ENCODE results near the gene SLC14A1.

SLC14A1 gene

DNA sequence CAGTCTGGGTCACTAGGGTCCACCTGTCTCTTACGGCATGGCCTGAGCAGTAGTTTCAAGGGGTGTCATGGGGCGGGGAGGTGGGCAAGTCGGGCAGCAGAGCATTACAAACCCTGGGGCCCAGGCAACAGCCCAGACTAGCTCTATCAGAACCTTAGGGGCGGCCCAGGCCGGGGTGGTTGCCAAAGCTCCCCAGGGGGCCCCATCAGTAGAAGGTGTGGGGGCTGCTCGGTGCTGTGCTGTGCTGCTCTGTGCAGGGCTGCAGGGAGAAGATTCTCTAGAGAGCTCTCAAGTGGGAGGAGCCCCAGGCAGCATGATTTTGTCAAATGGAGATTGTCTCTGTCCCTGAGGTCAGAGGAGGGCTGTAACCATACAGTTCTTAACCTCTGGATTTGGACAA is 36.4 kb upstream of the SLC14A1 start:
- TF ChIP-seq POLR2AphosphoS5 (IDR thresholded peaks at IDR 0.05; ENCODE audit: low read depth, low read length) (no peak), FOXP2 (optimal IDR thresholded peaks at IDR 0.05; ENCODE audit: borderline replicate concordance, extremely low read depth, extremely low read length, insufficient read depth) (no peak), REST (IDR thresholded peaks at IDR 0.05; ENCODE audit: insufficient read depth in 1 of 2, low read depth in 2 of 2, low read length in 2 of 2) (no peak), SIN3A (IDR thresholded peaks at IDR 0.05; ENCODE audit: borderline replicate concordance, insufficient read depth, low read length) (no peak), TAF1 (IDR thresholded peaks at IDR 0.05; ENCODE audit: borderline replicate concordance, insufficient read depth, low read length) (no peak)

- TF ChIP-seq TAF1 (IDR thresholded peaks at IDR 0.05; ENCODE audit: borderline replicate concordance, insufficient read depth, low read length) (no peak), POLR2AphosphoS5 (IDR thresholded peaks at IDR 0.05; ENCODE audit: low read depth, low read length) (no peak), REST (IDR thresholded peaks at IDR 0.05; ENCODE audit: insufficient read depth in 1 of 2, low read depth in 2 of 2, low read length in 2 of 2) (no peak), SIN3A (IDR thresholded peaks at IDR 0.05; ENCODE audit: borderline replicate concordance, insufficient read depth, low read length) (no peak), FOXP2 (optimal IDR thresholded peaks at IDR 0.05; ENCODE audit: borderline replicate concordance, extremely low read depth, extremely low read length, insufficient read depth) (no peak)
Measured at GRCh38 chr18:45688113-45688512, 35.9 kb upstream of the SLC14A1 start.

- TF ChIP-seq SIN3A (IDR thresholded peaks at IDR 0.05; ENCODE audit: borderline replicate concordance, insufficient read depth, low read length) (no peak), POLR2AphosphoS5 (IDR thresholded peaks at IDR 0.05; ENCODE audit: low read depth, low read length) (no peak), REST (IDR thresholded peaks at IDR 0.05; ENCODE audit: insufficient read depth in 1 of 2, low read depth in 2 of 2, low read length in 2 of 2) (no peak), TAF1 (IDR thresholded peaks at IDR 0.05; ENCODE audit: borderline replicate concordance, insufficient read depth, low read length) (no peak), FOXP2 (optimal IDR thresholded peaks at IDR 0.05; ENCODE audit: borderline replicate concordance, extremely low read depth, extremely low read length, insufficient read depth) (no peak)
Measured at GRCh38 chr18:45688833-45689232, 35.1 kb upstream of the SLC14A1 start.

DNA sequence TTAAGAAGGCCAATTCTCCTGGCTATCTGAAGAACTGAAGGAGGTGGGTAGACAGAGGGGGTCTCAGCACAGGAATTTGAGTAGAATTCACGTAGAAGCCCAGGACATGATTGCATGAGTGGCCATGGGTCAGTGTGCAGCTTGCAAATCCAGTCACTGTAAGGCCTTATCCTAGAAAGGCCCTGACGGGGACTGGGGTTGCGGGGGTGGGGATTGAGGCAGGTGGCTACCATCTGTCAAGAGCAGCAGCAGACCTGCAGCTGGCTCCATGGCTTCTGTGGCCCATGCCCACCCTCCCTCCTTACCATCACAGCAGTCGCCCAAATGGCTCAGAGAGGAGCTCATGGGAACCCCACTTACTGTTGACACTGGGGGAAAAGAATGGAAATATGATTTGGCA is 34.6 kb upstream of the SLC14A1 start:
- TF ChIP-seq FOXP2 (optimal IDR thresholded peaks at IDR 0.05; ENCODE audit: borderline replicate concordance, extremely low read depth, extremely low read length, insufficient read depth) (no peak), SIN3A (IDR thresholded peaks at IDR 0.05; ENCODE audit: borderline replicate concordance, insufficient read depth, low read length) (no peak), TAF1 (IDR thresholded peaks at IDR 0.05; ENCODE audit: borderline replicate concordance, insufficient read depth, low read length) (no peak), POLR2AphosphoS5 (IDR thresholded peaks at IDR 0.05; ENCODE audit: low read depth, low read length) (no peak), REST (IDR thresholded peaks at IDR 0.05; ENCODE audit: insufficient read depth in 1 of 2, low read depth in 2 of 2, low read length in 2 of 2) (no peak)
